KMS-11 (cell line): Measurements from ENCODE around the gene IRF7.

Source experiments
- H2AFZ ChIP-seq: fragments of 200-600 bp; sonication (generic); 2 replicates; pipeline ENCODE4 v1.6.1; 2016; ENCODE audit warnings: antibody characterized with exemption, mixed run types, low read depth
- H3K27ac ChIP-seq: fragments of 200-600 bp; sonication (generic); 2 replicates; pipeline ENCODE4 v1.6.1; 2016; ENCODE audit warnings: mild to moderate bottlenecking, mixed run types
- H3K27me3 ChIP-seq: fragments of 200-600 bp; sonication (generic); 2 replicates; pipeline ENCODE4 v1.6.1; 2017; ENCODE audit warnings: mild to moderate bottlenecking, low read depth, mixed run types, moderate library complexity; ENCODE audit not compliant: insufficient read depth
- H3K36me3 ChIP-seq: fragments of 200-600 bp; sonication (generic); 2 replicates; pipeline ENCODE4 v1.6.1; 2017; ENCODE audit warnings: mild to moderate bottlenecking, mixed run types; ENCODE audit not compliant: insufficient read depth
- H3K4me1 ChIP-seq: fragments of 200-600 bp; sonication (generic); 2 replicates; pipeline ENCODE4 v1.6.1; 2016; ENCODE audit warnings: mild to moderate bottlenecking, low read depth, mixed run types; ENCODE audit not compliant: poor library complexity, severe bottlenecking
- H3K4me2 ChIP-seq: fragments of 200-600 bp; sonication (generic); 2 replicates; pipeline ENCODE4 v1.7.0; 2016; ENCODE audit warnings: mild to moderate bottlenecking, mixed run types
- H3K4me3 ChIP-seq: fragments of 200-600 bp; sonication (generic); IDR thresholded peaks from 2 replicates; pipeline ENCODE4 v1.6.1; 2017; ENCODE audit warnings: low read depth, low read length, mixed read lengths; ENCODE audit not compliant: insufficient read depth
- H3K79me2 ChIP-seq: fragments of 200-600 bp; sonication (generic); 2 replicates; pipeline ENCODE4 v1.6.1; 2016; ENCODE audit warnings: low read depth, mixed run types; ENCODE audit not compliant: insufficient read depth
- H3K9ac ChIP-seq: fragments of 200-600 bp; sonication (generic); 2 replicates; pipeline ENCODE4 v1.6.1; 2016; ENCODE audit warnings: mild to moderate bottlenecking, mixed run types
- H4K20me1 ChIP-seq: fragments of 200-600 bp; sonication (generic); 2 replicates; pipeline ENCODE4 v1.6.1; 2016; ENCODE audit warnings: mild to moderate bottlenecking, mixed run types; ENCODE audit not compliant: insufficient read depth
- CTCF ChIP-seq: fragments of 200-600 bp; sonication (generic); conservative IDR thresholded peaks from 2 replicates; pipeline ENCODE4 v1.6.1; 2017; ENCODE audit warnings: low read depth, mild to moderate bottlenecking, antibody characterized with exemption, low read length, moderate library complexity, mixed read lengths

Gene IRF7

GRCh38 chr11:635945-636510 lies 20.3 kb upstream of the IRF7 start:
- no peaks in the 10 kb centered on the region for H3K36me3 ChIP-seq
- no peak overlapping the region for H3K9ac ChIP-seq
- no peak overlapping the region for H3K4me3 ChIP-seq
- H4K20me1 ChIP-seq, result no peaks in the 10 kb centered on the region
- no peaks in the 10 kb centered on the region for H3K27me3 ChIP-seq
- H2AFZ ChIP-seq, result no peak overlapping the region
- no peak for TF ChIP-seq CTCF
- no peaks in the 10 kb centered on the region for H3K79me2 ChIP-seq
- H3K4me1 ChIP-seq, result peaks cover 3% of the 10 kb centered on the region
- no peak overlapping the region for H3K27ac ChIP-seq
- H3K4me2 ChIP-seq, result no peak overlapping the region

- Histone ChIP-seq H3K27me3 (no peaks in the 10 kb centered on the region), H3K79me2 (no peaks in the 10 kb centered on the region), H3K36me3 (no peaks in the 10 kb centered on the region), H2AFZ (no peak overlapping the region), H3K27ac (no peak overlapping the region; the same call in 1 of the 2 replicates), H3K4me1 (peaks cover 38% of the 10 kb centered on the region), H3K9ac (no peak overlapping the region), H3K4me3 (no peak overlapping the region), H4K20me1 (no peaks in the 10 kb centered on the region), H3K4me2 (no peak overlapping the region)
- TF ChIP-seq CTCF, result no peak
Observed at GRCh38 chr11:630871-631270, 15.1 kb upstream of the IRF7 start.

- Histone ChIP-seq H4K20me1 (no peaks in the 10 kb centered on the region), H3K79me2 (no peaks in the 10 kb centered on the region), H3K4me3 (no peak overlapping the region), H3K36me3 (no peaks in the 10 kb centered on the region), H3K27me3 (no peaks in the 10 kb centered on the region), H3K4me2 (peak overlapping the region; percentile 97), H3K4me1 (peaks cover 38% of the 10 kb centered on the region), H2AFZ (no peak overlapping the region), H3K27ac (peak overlapping the region; percentile 90), H3K9ac (peak overlapping the region; percentile 55; the same call in 1 of the 2 replicates)
- no peak; the same call in 1 of the 2 replicates for TF ChIP-seq CTCF
Observed at GRCh38 chr11:629237-629583, 13.5 kb upstream of the IRF7 start.

GRCh38 chr11:628056-628455 lies 12.3 kb upstream of the IRF7 start:
- Histone ChIP-seq H3K9ac (peak overlapping the region; percentile 55), H4K20me1 (no peaks in the 10 kb centered on the region), H3K4me1 (peaks cover 38% of the 10 kb centered on the region), H3K36me3 (no peaks in the 10 kb centered on the region), H3K79me2 (no peaks in the 10 kb centered on the region), H3K27me3 (no peaks in the 10 kb centered on the region), H2AFZ (peak overlapping the region; percentile 6; the same call in 1 of the 2 replicates), H3K4me3 (no peak overlapping the region), H3K27ac (peak overlapping the region; percentile 90), H3K4me2 (peak overlapping the region; percentile 97)
- no peak for TF ChIP-seq CTCF
